ENCODE measurements around the gene HDGF.
A peak's percentile ranks its signal among the peaks of the same experiment; 100 is the strongest.

The HDGF gene

DNA sequence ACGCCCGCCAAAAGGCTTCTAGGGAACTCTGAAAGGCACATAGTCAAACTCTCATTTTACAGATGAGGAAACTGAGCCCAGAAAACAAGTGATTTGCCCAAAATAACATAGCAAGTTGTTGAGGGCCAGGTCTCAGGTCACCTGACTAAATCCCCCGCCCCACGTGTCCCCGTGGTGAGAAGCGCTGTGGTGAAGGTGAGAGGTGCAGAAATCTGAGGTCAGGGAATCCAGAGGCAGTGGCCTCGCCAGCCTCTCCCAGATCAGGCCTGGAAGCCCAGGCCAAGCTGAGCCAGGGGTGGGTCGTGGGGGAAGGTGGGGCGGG, 5.1 kb downstream of the HDGF start:
- peak overlapping the region; percentile 94 for H3K27ac Mint-ChIP-seq
- DNase-seq (no peak), ATAC-seq (replicated peaks) (no peak)
- peaks cover 55 to 72% of the 10 kb centered on the region in 2 donors for H3K4me1 Mint-ChIP-seq
- H3K36me3 Mint-ChIP-seq: peaks cover 53 to 81% of the 10 kb centered on the region in 2 donors
- no peaks in the 10 kb centered on the region for H3K27me3 Mint-ChIP-seq
- peak overlapping the region; percentile 79 to 83 for H3K4me3 Mint-ChIP-seq
- peaks cover 0 to under 1% of the 10 kb centered on the region in 2 donors for H3K9me3 Mint-ChIP-seq

GRCh38 chr1:156745881-156746280, 5.6 kb downstream of the HDGF start:
- peak overlapping the region; percentile 15 for H3K27ac Mint-ChIP-seq

DNA sequence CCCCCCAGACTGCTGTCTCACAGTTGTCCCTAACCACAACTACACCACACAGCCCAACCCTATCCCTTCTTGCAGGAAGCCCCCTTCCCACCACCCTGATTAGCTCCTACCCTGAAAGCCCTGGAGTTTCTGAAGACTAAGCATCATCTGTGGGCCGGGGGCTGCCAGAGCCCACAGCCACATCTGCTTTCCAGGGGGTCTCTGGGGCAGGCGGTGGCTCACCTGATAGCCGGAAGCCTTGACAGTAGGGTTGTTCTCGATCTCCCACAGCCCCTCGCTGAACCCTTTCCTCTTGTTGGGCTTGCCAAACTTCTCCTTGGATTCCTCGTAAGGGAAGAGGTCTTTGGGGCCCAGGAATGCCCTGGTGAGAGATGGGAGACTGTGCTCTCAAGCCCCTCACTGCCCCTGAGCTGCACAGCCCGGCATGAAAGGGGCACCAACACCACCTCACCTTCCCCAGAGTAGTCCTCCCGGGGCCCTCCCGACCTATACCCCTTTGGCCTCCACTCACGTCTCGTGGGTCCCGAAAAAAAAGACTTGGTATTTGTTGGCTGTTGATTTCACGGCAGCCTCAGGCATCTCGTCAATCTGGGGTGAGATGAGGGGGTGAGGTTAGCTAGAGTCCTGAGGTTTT, 6.6 kb downstream of the HDGF start:
- Mint-ChIP-seq H3K4me3 (no peak overlapping the region), H3K27me3 (no peaks in the 10 kb centered on the region), H3K4me1 (peaks cover 52 to 80% of the 10 kb centered on the region in 2 donors), H3K36me3 (peaks cover 60 to 79% of the 10 kb centered on the region in 2 donors), H3K9me3 (peaks cover 0 to 2% of the 10 kb centered on the region in 2 donors), H3K27ac (peak overlapping the region; percentile 70)
- no peak for DNase-seq
- ATAC-seq (replicated peaks): no peak

More at GRCh38 chr1:156745881-156746280, 5.6 kb downstream of the HDGF start:
- peaks cover 56 to 84% of the 10 kb centered on the region in 2 donors for H3K36me3 Mint-ChIP-seq
- peaks cover 57 to 77% of the 10 kb centered on the region in 2 donors for H3K4me1 Mint-ChIP-seq
- DNase-seq (no peak), ATAC-seq (replicated peaks) (no peak)
- H3K27me3 Mint-ChIP-seq: no peaks in the 10 kb centered on the region
- H3K4me3 Mint-ChIP-seq: no peak overlapping the region
- H3K9me3 Mint-ChIP-seq: peaks cover 0 to 2% of the 10 kb centered on the region in 2 donors

DNA sequence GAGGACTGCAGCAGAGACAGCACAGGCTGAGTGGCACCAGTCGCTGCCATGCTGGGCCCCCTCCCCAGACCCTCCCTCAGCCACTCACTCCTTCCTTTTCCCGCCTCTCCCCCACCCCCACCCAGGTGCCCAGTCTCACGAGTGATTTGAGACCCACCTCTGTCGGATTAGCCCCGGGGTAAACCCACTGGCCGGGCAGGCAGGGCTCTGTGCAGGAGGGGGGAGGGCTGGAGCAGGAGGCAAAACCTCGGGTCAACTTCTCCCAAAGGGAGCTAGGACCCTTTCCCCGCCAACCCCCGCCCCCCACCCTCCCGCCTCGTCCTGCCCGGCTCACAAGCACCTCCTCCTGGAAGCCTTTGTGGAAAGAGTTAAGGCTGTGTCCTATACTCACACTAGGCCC, 7.1 kb downstream of the HDGF start:
- Mint-ChIP-seq H3K4me3 (no peak overlapping the region), H3K36me3 (peaks cover 55 to 75% of the 10 kb centered on the region in 2 donors), H3K4me1 (peaks cover 47 to 74% of the 10 kb centered on the region in 2 donors), H3K27ac (peak overlapping the region; percentile 70), H3K27me3 (no peaks in the 10 kb centered on the region), H3K9me3 (peaks cover 0 to 2% of the 10 kb centered on the region in 2 donors)
- ATAC-seq (replicated peaks): no peak
- DNase-seq: no peak

DNA sequence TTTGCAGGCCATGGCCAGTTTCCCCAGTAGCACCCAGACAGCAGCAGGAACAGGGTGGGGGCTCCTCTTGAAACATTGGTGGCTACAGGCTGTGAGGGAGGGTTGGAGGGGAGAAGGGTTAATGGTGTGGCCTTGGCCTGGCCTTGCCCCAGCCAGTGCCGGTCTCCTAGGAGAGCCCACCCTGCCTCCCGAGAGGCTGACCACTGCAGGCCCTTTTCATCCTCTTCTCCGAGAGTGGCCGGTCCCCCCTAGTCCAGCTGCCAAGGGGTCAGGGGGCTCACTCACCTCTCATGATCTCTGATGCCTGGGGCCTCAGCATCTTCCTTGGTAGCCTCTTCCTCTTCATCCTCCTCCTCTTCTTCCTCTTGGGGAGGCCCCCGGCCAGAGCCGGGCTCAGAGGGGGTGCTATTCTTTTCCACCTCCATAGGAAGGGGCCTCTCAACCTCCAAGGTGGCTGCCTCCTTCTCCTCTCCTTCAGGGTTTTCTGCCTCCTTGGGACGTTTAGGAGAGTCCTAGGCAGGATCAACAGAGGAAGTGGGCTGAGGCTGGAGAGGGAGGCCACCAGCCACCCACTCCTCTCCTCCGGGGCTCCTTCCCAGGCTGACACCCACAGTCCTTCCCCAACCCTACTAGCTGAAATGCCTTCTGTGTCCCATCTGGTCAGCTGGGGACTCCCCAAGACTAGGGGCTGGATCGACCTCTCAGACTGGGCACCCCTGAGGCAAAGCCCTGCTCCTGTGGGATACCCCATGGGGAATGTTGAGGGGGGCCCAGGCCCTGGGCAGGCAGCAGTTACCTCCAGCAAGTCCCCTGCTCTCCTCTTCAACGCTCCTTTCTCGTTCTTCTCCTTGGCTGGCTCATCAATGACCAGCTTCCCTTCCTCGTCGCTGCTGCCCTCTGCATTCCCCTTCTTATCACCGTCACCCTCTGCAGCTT, 7.8 kb downstream of the HDGF start:
- DNase-seq (no peak), ATAC-seq (replicated peaks) (no peak)
- H3K27me3 Mint-ChIP-seq: no peaks in the 10 kb centered on the region
- H3K27ac Mint-ChIP-seq: peak overlapping the region; percentile 63
- peaks cover 51 to 75% of the 10 kb centered on the region in 2 donors for H3K36me3 Mint-ChIP-seq
- H3K4me3 Mint-ChIP-seq: no peak overlapping the region
- H3K9me3 Mint-ChIP-seq: peaks cover 0 to 2% of the 10 kb centered on the region in 2 donors
- H3K4me1 Mint-ChIP-seq: peaks cover 42 to 67% of the 10 kb centered on the region in 2 donors

DNA sequence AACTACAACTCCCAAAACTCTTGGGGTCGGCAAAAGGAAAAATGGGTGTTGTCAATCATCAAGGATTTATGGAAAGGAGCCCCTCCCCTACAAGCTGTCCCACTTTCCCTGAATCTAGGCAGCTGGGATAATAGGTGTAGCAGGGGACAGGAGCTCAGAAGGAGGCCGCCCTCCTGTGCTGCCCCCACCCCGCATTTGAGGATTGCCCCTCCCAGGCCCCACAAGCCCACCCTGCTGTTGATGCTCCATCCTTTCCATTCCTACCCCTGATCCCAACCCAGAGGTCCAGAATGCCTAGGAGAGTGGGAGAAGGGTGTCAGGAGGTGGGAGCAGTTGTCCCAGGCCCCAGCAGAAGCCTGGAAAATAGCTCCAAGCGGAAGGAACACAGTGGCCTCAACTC, 8.7 kb downstream of the HDGF start:
- Mint-ChIP-seq H3K9me3 (peaks cover 0 to 2% of the 10 kb centered on the region in 2 donors), H3K4me1 (peaks cover 37 to 59% of the 10 kb centered on the region in 2 donors), H3K27me3 (no peaks in the 10 kb centered on the region), H3K36me3 (peaks cover 53 to 78% of the 10 kb centered on the region in 2 donors), H3K27ac (peak overlapping the region; percentile 44), H3K4me3 (no peak overlapping the region)
- ATAC-seq (replicated peaks) (no peak), DNase-seq (no peak)

GRCh38 chr1:156742017-156742416, 9.5 kb downstream of the HDGF start:
- H3K4me3 Mint-ChIP-seq: peak overlapping the region; percentile 94 to 96
- no peaks in the 10 kb centered on the region for H3K27me3 Mint-ChIP-seq
- no peak for DNase-seq
- peak overlapping the region; percentile 98 for H3K27ac Mint-ChIP-seq
- H3K9me3 Mint-ChIP-seq: peaks cover 0 to 2% of the 10 kb centered on the region in 2 donors
- H3K4me1 Mint-ChIP-seq: peaks cover 34 to 52% of the 10 kb centered on the region in 2 donors
- peaks cover 53 to 79% of the 10 kb centered on the region in 2 donors for H3K36me3 Mint-ChIP-seq
- no peak for ATAC-seq (replicated peaks)

GRCh38 chr1:156741481-156741983, 9.9 kb downstream of the HDGF start:
- no peak for ATAC-seq (replicated peaks)
- no peaks in the 10 kb centered on the region for H3K27me3 Mint-ChIP-seq
- H3K9me3 Mint-ChIP-seq: peaks cover 0 to 2% of the 10 kb centered on the region in 2 donors
- peak overlapping the region; percentile 94 to 96 for H3K4me3 Mint-ChIP-seq
- peak overlapping the region; percentile 98 for H3K27ac Mint-ChIP-seq
- H3K4me1 Mint-ChIP-seq: peaks cover 32 to 47% of the 10 kb centered on the region in 2 donors
- H3K36me3 Mint-ChIP-seq: peaks cover 54 to 77% of the 10 kb centered on the region in 2 donors
- no peak for DNase-seq

DNA sequence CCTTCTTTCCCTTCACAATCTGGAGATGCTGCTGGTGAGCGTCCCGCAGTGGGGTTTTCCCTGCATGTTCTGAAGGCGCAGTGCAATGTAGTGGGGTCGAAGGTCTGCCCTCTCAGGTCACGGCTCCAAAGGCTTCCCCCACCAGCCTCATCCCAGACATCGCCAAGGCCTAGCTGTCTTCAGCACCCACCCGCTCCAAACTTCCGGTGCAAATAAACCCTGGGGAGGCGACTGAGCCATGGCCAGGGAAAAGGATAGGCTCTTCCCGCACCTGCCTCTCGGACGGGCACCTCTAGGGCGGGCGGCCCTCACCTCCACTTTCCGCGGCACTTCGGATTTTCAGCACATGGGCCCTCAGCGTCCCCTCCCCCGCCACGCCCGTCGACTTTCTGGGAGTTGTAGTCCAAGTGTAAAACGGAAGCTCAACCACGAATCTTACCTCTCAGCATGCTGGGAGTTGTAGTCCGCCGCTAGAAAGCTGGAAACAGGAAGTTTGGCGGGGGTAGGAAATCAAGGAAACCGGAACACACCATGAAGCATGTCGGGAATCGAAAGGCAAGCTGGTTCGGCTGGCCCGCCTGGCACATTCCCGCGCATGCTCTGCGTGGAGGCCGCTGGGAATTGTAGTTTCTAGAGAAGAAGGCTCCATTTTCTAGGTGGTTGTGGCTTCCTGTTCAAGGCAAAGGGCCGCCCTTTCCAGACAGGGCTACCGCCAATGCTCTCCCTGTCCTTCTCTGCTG, 10.6 kb downstream of the HDGF start, which contains the start of gene MRPL24:
Gene MRPL24, minus strand, starts transcription at position 348 of the 740 bp plus-strand sequence. CDS start 2,384 bp downstream, outside the sequence.
- peaks cover 0 to 2% of the 10 kb centered on the region in 2 donors for H3K9me3 Mint-ChIP-seq
- peak within 1 kb of the TSS; percentile 94 to 96 for H3K4me3 Mint-ChIP-seq
- peaks cover 54 to 75% of the 10 kb centered on the region in 2 donors for H3K36me3 Mint-ChIP-seq
- H3K4me1 Mint-ChIP-seq: peaks cover 28 to 41% of the 10 kb centered on the region in 2 donors
- H3K27me3 Mint-ChIP-seq: no peaks in the 10 kb centered on the region
- peak; percentile 97 for DNase-seq
- peak within 1 kb of the TSS; percentile 98 for H3K27ac Mint-ChIP-seq
- peak; percentile 92 to 93 for ATAC-seq (replicated peaks)

DNA sequence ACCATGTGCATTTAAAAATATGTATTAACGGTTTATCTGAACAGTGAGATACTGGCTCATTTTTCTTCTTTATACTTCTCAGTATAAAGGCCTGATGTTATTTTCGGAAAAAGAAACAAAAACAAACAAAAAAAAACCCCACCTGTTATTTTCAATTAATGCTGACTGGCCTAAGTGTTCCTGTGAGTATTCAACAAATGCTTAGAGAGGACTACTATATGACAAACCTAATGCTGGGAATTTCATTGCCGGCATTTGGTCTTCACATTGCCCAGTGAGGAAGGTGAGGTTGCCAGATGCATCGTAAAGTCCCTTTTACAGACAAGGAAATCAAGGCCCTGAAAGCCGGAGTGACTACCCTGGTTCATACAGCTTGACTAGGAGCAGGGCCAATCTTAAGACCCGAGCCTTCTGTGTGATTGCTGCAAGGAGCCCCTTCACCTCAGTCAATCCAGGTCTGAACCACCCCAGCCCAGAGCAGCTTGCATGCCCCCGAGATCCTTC, 11.2 kb downstream of the HDGF start:
- peak overlapping the region; percentile 94 to 96 for H3K4me3 Mint-ChIP-seq
- H3K27ac Mint-ChIP-seq: peak overlapping the region; percentile 98
- ATAC-seq (replicated peaks) (peak in 1 of 2 donors; percentile 12), DNase-seq (no peak)
- H3K4me1 Mint-ChIP-seq: peaks cover 22 to 35% of the 10 kb centered on the region in 2 donors
- no peaks in the 10 kb centered on the region for H3K27me3 Mint-ChIP-seq
- H3K36me3 Mint-ChIP-seq: peaks cover 49 to 70% of the 10 kb centered on the region in 2 donors
- peaks cover 0 to 2% of the 10 kb centered on the region in 2 donors for H3K9me3 Mint-ChIP-seq

DNA sequence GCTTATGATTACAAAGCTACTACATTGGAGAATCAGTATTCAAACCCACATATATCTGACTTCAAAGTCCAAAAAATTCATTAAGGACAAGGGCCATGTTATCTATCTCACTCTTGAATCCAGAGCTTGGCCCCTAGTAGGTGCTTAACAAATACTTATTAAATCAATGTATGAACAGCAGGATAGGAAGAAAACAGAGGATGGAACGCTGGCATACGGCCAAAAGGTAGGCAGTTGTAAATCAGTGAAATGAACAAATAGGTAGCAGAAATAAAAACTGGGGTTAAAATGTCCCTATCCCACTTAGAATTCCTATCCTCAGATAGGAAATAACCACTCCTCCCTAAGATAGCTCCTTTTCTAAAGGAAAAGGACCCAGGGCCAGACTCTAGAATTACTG, 12.6 kb downstream of the HDGF start:
- Mint-ChIP-seq H3K27me3 (no peaks in the 10 kb centered on the region), H3K36me3 (peaks cover 38 to 59% of the 10 kb centered on the region in 2 donors), H3K4me3 (no peak overlapping the region), H3K4me1 (peaks cover 20 to 27% of the 10 kb centered on the region in 2 donors), H3K9me3 (peaks cover 0 to 2% of the 10 kb centered on the region in 2 donors), H3K27ac (no peak overlapping the region)
- DNase-seq: no peak
- ATAC-seq (replicated peaks): no peak

GRCh38 chr1:156738407-156738806, 13.1 kb downstream of the HDGF start:
- Mint-ChIP-seq H3K9me3 (peaks cover 0 to 2% of the 10 kb centered on the region in 2 donors), H3K36me3 (peaks cover 36 to 53% of the 10 kb centered on the region in 2 donors), H3K4me3 (no peak overlapping the region), H3K27me3 (no peaks in the 10 kb centered on the region), H3K27ac (no peak overlapping the region), H3K4me1 (peaks cover 20 to 27% of the 10 kb centered on the region in 2 donors)
- DNase-seq: no peak
- ATAC-seq (replicated peaks): no peak

GRCh38 chr1:156733989-156734584, 17.4 kb downstream of the HDGF start:
- no peaks in the 10 kb centered on the region for H3K27me3 Mint-ChIP-seq
- no peaks in the 10 kb centered on the region for H3K9me3 Mint-ChIP-seq
- H3K4me1 Mint-ChIP-seq: peaks cover 15 to 18% of the 10 kb centered on the region in 2 donors
- no peak overlapping the region for H3K27ac Mint-ChIP-seq
- no peak for DNase-seq
- peaks cover 28 to 46% of the 10 kb centered on the region in 2 donors for H3K36me3 Mint-ChIP-seq
- ATAC-seq (replicated peaks): no peak
- H3K4me3 Mint-ChIP-seq: no peak overlapping the region
